Effector memory CD8-positive, alpha-beta T cell (primary cell): ENCODE measurements around the gene ATP2B2.

Experiments
- ATAC-seq: fragments of 150-1000 bp; cut with Tn5 transposase; replicated peaks from 2 replicates; pipeline ENCODE4 v1.10.0; 2021; ENCODE audit warnings: mild to moderate bottlenecking, moderate library complexity
- DNase-seq, 3 experiments: peaks; one replicate each; pipeline ENCODE4 v3.0.0; 2021
- H3K27ac Mint-ChIP-seq, 2 donors: one replicate each; pipeline ENCODE4 v1.8.0; 2022; ENCODE audit warnings: mild to moderate bottlenecking in 2 of 2, mixed read lengths in 2 of 2, moderate library complexity in 2 of 2
- H3K27me3 Mint-ChIP-seq, 2 donors: one replicate each; pipeline ENCODE4 v1.8.0; 2022; ENCODE audit warnings: mixed read lengths in 2 of 2
- H3K36me3 Mint-ChIP-seq: one replicate; pipeline ENCODE4 v1.8.0; 2022; ENCODE audit warnings: mild to moderate bottlenecking, moderate library complexity, mixed read lengths; ENCODE audit not compliant: insufficient read depth
- H3K4me1 Mint-ChIP-seq, 2 donors: one replicate each; pipeline ENCODE4 v1.8.0; 2022; ENCODE audit warnings: low read depth in 2 of 2, mixed read lengths in 2 of 2
- H3K4me3 Mint-ChIP-seq, 2 donors: one replicate each; pipeline ENCODE4 v1.8.0; 2022; ENCODE audit warnings: mild to moderate bottlenecking in 2 of 2, mixed read lengths in 2 of 2, moderate library complexity in 2 of 2
- H3K9me3 Mint-ChIP-seq, 2 donors: one replicate each; pipeline ENCODE4 v1.8.0; 2022; ENCODE audit warnings: mixed read lengths in 2 of 2

The ATP2B2 gene

DNA sequence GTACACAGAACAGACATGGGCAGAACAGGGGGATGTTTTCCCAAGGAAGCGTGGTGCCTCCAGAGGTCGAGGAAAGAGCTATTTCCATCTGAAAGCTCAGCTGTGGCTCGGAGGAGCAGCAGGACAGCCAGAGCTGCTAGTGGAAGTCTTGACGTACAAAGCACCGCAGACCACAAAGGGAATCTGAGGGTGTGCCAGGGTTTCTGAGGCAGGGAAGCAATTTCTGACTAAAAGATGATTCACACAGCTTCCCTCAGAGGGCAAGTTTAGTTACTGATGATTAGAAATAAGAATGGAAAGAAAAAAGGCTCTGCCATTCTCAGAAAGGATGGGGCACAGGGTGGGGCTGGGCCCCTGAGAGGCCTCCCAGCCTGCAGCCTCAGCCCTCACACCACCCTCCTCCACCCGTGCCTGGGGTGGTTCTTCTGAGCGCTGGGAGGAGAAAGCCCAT lies 138.7 kb downstream of the ATP2B2 start:
- no peak for DNase-seq
- Mint-ChIP-seq H3K4me1 (peaks cover 0 to 7% of the 10 kb centered on the region in 2 donors), H3K4me3 (no peak overlapping the region), H3K27me3 (peaks cover 7 to 22% of the 10 kb centered on the region in 2 donors), H3K36me3 (no peaks in the 10 kb centered on the region), H3K27ac (peak overlapping the region in 1 of 2 donors; percentile 7), H3K9me3 (no peaks in the 10 kb centered on the region)
- no peak for ATAC-seq

DNA sequence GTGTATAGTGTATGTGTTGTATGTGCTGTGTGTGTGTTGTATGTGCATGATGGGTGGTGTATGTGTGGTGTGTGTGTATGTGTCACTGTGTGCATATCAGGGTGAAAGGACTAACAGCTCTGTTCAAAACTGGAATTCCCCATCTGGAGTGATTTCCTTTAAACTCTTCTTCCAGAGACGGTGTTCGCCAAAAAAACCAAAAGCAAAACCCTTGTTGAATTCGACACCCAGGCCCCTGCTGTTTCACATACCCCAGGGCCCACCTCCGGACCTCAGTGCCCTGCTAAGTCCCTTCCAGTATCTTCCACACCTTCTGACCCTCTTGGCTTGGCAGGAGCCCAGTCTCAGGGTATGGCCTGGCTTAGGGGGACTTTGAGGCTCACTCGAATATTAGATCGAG lies 139.6 kb downstream of the ATP2B2 start:
- Mint-ChIP-seq H3K4me1 (peaks cover 0 to 7% of the 10 kb centered on the region in 2 donors), H3K27me3 (peaks cover 16 to 27% of the 10 kb centered on the region in 2 donors), H3K9me3 (no peaks in the 10 kb centered on the region), H3K4me3 (no peak overlapping the region), H3K36me3 (no peaks in the 10 kb centered on the region), H3K27ac (no peak overlapping the region)
- ATAC-seq (no peak), DNase-seq (no peak)

DNA sequence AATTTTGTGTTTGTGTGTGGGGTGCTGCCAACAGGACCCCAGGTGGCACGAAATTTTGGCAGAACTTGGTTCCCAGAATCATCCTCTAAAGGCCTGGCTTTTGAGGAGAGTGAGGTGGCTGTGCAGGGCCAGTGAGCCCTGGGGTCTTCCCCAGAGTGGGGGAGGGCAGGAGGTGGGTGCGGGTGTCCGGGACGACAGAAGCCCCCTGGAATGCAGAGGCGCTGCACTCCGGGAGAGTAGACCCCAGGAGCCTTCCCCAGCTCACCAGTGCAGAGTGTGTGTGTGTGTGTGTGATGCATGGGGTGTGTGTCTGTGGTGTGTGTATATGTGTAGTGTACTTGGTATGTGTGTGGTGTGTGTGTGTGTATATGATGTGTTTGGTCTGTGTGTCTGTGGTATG lies 140.1 kb downstream of the ATP2B2 start:
- no peaks in the 10 kb centered on the region for H3K36me3 Mint-ChIP-seq
- H3K4me3 Mint-ChIP-seq, result no peak overlapping the region
- peaks cover 16 to 27% of the 10 kb centered on the region in 2 donors for H3K27me3 Mint-ChIP-seq
- peaks cover 0 to 3% of the 10 kb centered on the region in 2 donors for H3K4me1 Mint-ChIP-seq
- no peak overlapping the region for H3K27ac Mint-ChIP-seq
- ATAC-seq (no peak), DNase-seq (no peak)
- no peaks in the 10 kb centered on the region for H3K9me3 Mint-ChIP-seq

DNA sequence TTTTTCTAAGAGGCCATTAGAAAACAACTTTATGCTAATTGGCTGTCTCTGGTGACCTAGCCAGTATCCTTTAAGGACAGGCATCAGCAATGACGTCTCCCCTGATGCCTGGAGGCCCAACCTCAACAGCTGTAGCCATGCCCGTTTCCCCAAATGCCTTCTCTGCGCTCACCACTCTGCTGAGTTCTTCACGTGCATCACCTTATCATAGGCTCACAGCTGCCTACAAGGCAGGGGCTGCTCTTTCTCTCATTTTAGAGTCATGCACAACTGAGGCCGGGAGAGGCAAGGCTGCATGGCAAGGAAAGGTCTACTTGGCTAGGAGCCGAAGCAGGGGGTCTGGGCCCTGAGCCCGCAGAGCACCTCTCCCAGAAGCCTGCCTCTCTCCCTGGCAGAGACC lies 140.6 kb downstream of the ATP2B2 start:
- Mint-ChIP-seq H3K36me3 (no peaks in the 10 kb centered on the region), H3K27ac (no peak overlapping the region), H3K4me1 (peaks cover 0 to 3% of the 10 kb centered on the region in 2 donors), H3K4me3 (no peak overlapping the region), H3K27me3 (peaks cover 19 to 27% of the 10 kb centered on the region in 2 donors), H3K9me3 (no peaks in the 10 kb centered on the region)
- ATAC-seq (no peak), DNase-seq (no peak)

DNA sequence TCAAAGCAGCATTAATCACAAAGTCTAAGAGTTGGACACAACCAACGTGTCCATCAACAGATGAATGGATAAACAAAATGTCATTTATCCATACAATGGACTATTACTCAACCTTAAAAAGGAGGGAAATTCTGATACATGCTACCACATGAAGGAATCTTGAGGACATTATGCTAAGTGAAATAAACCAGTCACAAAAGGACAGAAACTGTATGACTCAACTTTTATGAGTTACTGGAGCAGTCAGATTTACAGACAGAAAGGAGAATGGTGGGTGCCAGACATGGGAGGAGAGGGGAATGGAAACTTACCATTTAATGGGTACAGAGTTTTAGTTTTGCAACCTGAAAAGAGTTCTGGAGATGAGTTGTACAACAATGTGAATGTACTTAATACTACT lies 141.5 kb downstream of the ATP2B2 start:
- Mint-ChIP-seq H3K27ac (no peak overlapping the region), H3K9me3 (no peaks in the 10 kb centered on the region), H3K36me3 (no peaks in the 10 kb centered on the region), H3K27me3 (peaks cover 26 to 34% of the 10 kb centered on the region in 2 donors), H3K4me1 (peaks cover 0 to 3% of the 10 kb centered on the region in 2 donors), H3K4me3 (no peak overlapping the region)
- no peak for ATAC-seq
- no peak for DNase-seq

DNA sequence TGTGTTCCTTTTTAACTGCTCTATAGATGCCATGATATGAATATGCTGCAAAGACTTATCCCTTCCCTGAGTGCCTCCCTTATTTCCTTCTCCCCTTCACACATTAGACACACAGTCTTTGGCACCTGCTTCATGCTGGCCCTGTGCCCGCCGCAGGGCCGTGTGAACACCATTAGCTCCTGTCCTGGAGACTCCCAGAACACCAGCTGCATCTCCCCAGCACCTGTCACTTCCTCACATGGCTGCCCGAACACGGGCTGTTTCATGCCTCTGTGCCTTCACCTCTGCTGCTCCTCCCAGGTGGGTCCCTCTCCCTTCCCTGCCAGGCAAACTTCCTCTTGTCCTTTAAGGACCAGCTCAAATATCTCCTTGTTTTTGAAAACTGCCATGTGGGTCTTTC lies 144.0 kb downstream of the ATP2B2 start:
- Mint-ChIP-seq H3K36me3 (no peaks in the 10 kb centered on the region), H3K27ac (no peak overlapping the region), H3K4me1 (peaks cover 0 to 4% of the 10 kb centered on the region in 2 donors), H3K27me3 (peaks cover 26 to 35% of the 10 kb centered on the region in 2 donors), H3K4me3 (no peak overlapping the region), H3K9me3 (no peaks in the 10 kb centered on the region)
- DNase-seq (no peak), ATAC-seq (no peak)

DNA sequence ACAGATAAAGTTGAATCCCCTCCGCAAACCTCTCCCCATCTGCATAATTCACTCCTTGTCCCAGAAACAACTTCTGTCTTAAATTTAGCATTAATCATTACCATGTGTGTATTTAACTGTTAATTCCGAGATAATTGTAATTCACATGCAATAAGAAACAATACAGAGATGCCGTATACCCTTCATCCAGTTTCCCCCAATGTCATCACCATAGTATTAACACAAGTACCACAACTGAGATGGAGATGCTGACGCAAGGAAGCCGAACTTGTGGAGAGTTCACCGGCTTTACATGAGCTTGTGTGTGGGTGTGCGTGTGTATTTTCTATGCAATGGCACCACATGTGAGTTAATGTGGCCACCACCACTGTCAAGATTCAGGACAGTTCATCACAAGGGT lies 144.9 kb downstream of the ATP2B2 start:
- Mint-ChIP-seq H3K4me1 (peaks cover 0 to 4% of the 10 kb centered on the region in 2 donors), H3K27ac (no peak overlapping the region), H3K36me3 (no peaks in the 10 kb centered on the region), H3K27me3 (peaks cover 26 to 35% of the 10 kb centered on the region in 2 donors), H3K9me3 (no peaks in the 10 kb centered on the region), H3K4me3 (no peak overlapping the region)
- DNase-seq (no peak), ATAC-seq (no peak)

DNA sequence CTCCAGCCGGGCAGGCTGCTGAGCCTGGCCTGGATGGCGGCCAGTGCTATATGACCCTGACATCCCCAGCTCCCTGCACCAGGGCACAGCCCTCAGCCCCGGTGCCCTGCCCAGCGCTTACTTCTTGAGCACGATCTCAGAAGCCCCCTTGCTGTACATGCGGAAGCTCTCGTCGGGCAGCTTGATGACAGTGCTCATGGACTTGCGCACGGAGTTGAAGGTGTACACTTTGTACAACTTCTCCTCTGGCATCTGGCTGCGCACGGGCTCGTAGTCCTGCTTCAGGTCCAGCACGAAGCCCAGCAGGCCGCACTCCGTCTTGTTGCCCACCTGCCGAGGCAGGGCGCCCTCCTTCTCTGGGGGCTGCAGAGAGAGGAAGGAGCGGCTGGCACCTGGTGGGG lies 145.6 kb downstream of the ATP2B2 start:
- DNase-seq (no peak), ATAC-seq (no peak)
- H3K36me3 Mint-ChIP-seq, result no peaks in the 10 kb centered on the region
- no peak overlapping the region for H3K27ac Mint-ChIP-seq
- no peak overlapping the region for H3K4me3 Mint-ChIP-seq
- peaks cover 0 to 4% of the 10 kb centered on the region in 2 donors for H3K4me1 Mint-ChIP-seq
- H3K27me3 Mint-ChIP-seq, result peaks cover 26 to 39% of the 10 kb centered on the region in 2 donors
- H3K9me3 Mint-ChIP-seq, result no peaks in the 10 kb centered on the region

DNA sequence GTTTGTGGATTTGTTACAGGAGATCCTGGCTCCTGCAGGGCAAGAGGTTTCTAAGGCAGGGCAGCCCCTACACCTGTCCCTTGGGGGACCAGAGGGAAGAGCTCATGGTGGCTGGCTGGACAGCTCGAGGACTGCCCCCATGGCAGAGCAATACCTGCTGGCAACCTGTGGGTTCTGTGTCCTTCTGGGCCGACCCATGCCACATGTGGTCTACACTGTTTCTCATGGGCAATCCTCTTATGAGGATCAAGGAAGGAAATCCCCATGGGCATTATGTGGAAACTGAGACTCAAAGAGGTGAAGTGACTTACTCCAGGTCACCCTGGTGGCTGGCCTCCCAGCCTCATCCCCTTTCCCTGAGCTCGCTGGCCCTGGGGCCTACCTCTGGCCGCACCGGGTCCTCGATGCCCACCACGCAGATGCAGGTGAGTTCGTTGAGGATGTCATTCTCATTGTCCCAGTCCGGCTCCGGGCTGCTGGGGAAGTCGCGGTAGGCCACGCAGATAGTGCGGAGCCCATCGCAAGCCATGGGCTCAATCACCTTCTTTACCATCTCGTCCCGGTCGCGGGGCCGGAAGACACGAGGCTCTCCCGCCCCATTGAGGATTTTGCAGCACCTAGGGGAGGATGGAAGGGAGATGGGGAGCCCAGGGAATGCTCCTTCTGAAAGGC lies 146.9 kb downstream of the ATP2B2 start:
- Mint-ChIP-seq H3K9me3 (no peaks in the 10 kb centered on the region), H3K36me3 (no peaks in the 10 kb centered on the region), H3K27me3 (peaks cover 26 to 53% of the 10 kb centered on the region in 2 donors), H3K4me3 (no peak overlapping the region), H3K27ac (no peak overlapping the region), H3K4me1 (peaks cover 0 to 4% of the 10 kb centered on the region in 2 donors)
- DNase-seq (no peak), ATAC-seq (no peak)

DNA sequence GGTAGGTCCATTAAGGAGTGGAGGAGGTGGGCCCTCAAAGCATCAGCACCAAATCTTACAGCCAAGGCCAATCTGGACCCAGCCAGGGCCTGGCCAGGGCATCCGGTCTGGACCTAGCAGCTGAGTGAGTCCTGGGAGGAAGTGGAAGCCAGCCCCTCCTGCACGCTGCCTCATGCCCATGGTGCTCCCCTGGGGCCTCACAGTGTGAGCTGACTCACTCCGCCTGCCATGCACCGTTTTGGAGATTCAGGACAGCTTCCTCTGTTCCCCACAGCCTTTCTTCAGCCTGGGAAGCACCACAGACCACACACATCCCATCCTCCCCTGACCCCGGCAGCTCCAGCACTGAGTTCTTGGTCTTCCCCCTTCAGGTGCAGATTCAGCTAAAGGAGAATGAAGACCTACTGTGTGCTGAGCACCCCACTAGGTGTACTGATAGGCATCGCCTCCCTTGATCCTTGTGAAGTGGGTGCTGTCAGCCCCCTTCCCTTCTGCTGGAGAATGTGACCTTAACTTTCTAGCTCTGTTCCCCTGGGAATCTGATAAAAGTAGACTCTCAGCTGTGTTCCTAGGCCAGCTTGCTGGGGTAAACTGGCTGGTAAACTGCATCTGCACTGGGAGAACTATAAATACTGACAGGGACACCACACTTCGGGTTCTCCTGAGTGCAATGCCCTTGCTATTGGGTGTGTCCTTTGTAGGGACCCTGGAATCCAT lies 147.6 kb downstream of the ATP2B2 start:
- Mint-ChIP-seq H3K36me3 (no peaks in the 10 kb centered on the region), H3K4me1 (peaks cover 0 to 4% of the 10 kb centered on the region in 2 donors), H3K27me3 (peaks cover 33 to 60% of the 10 kb centered on the region in 2 donors), H3K27ac (peak overlapping the region in 1 of 2 donors; percentile 44), H3K9me3 (no peaks in the 10 kb centered on the region), H3K4me3 (no peak overlapping the region)
- ATAC-seq (no peak), DNase-seq (no peak)

DNA sequence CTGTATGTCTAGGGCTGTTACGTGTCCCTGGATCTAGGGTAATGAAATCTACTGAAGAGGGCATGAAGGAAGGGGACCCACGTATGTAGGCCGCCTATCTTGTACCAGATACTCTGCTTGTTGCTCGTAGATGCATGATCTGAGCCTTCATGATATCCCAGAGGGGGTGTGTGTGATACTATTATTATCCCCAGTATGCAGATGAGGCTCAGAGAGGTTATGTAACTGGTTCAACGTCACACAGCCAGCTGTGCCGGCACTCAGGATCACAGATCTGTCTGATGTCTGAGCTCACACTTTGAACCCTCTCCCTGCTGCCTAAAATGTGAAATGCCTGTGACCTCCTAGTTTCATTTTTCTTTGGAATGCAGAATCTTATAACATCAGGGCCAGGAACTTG lies 148.3 kb downstream of the ATP2B2 start:
- ATAC-seq (no peak), DNase-seq (no peak)
- Mint-ChIP-seq H3K27ac (no peak overlapping the region), H3K9me3 (no peaks in the 10 kb centered on the region), H3K27me3 (peaks cover 33 to 64% of the 10 kb centered on the region in 2 donors), H3K36me3 (no peaks in the 10 kb centered on the region), H3K4me3 (no peak overlapping the region), H3K4me1 (peaks cover 0 to 6% of the 10 kb centered on the region in 2 donors)

DNA sequence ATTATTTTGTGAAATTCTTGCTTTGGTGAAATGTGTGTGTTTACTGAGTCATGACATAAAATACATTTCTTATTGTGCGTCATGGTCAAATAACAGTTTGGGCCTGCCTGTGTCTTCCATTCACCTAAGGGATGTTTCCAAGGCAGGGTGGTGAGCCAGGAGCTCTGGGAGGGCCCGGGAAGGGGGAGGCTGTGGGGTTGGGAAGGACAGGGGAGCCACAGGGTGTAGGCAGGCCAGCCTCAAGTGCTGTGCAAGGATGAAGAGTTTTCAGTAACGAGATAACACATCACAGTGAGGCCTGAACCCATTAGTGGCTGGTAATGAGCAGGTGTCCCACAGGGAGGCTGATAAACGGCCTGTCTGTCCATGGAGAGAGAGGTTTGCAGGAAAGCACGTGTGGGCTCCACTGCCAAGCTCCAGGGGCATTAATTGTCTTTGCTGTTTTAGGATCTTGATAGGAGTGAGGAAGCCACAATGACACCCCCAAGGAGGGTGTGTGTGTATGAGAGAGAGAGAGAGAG lies 148.9 kb downstream of the ATP2B2 start:
- peaks cover 29 to 63% of the 10 kb centered on the region in 2 donors for H3K27me3 Mint-ChIP-seq
- no peak overlapping the region for H3K27ac Mint-ChIP-seq
- DNase-seq, result no peak
- H3K9me3 Mint-ChIP-seq, result no peaks in the 10 kb centered on the region
- no peak overlapping the region for H3K4me3 Mint-ChIP-seq
- H3K36me3 Mint-ChIP-seq, result no peaks in the 10 kb centered on the region
- no peak for ATAC-seq
- H3K4me1 Mint-ChIP-seq, result peaks cover 0 to 7% of the 10 kb centered on the region in 2 donors

DNA sequence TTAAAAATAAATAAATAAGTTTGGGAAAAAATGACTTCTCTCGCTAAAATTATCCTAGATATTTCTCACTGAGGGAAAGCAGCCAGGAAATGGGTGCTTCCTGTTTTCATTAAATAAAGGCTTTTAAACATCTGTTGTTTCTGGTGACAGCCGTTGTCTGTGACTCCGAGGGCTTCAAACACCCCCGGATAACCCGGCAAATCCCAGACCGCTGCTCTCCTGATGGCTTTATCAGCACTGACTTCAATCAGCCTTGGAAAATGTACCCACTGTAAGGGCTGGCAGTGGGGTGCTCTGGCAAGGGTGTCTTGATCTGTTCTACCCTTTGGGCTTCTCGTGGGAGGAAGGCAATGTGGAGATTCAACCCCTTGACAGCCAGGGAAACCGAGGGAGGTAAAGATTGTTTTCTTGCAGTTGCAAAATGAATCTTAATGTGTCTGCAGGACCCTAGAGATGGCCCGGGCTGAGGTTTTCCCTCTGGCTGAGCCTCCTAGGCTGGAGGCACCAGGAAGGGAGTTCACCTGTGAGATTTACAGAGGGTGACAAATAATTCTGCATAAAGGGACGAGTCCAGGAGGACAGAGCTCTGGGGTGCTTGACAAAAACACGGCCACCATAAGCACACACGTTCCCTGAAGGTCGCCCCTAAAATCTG lies 150.9 kb downstream of the ATP2B2 start:
- Mint-ChIP-seq H3K4me1 (peaks cover 0 to 7% of the 10 kb centered on the region in 2 donors), H3K4me3 (no peak overlapping the region), H3K36me3 (no peaks in the 10 kb centered on the region), H3K27me3 (peaks cover 18 to 42% of the 10 kb centered on the region in 2 donors), H3K27ac (no peak overlapping the region), H3K9me3 (no peaks in the 10 kb centered on the region)
- DNase-seq, result no peak
- ATAC-seq, result no peak
